Neural crest cell (in vitro differentiated cells): ENCODE measurements around the gene LAMC2. TPM values are rescaled to one million over a fixed set of nuclear protein-coding genes. Genes with fewer than 3 reads are reported as not detected.

Experiments used
- DNase-seq: peaks from one replicate; pipeline ENCODE4 v3.0.0; 2021; ENCODE audit warnings: low read depth, mixed read lengths, low spot score
- H3K27ac Mint-ChIP-seq: one replicate; pipeline ENCODE4 v1.8.0; 2021; ENCODE audit warnings: mild to moderate bottlenecking, mixed read lengths; ENCODE audit not compliant: unreplicated experiment
- H3K27me3 Mint-ChIP-seq: 2 replicates; pipeline ENCODE4 v1.8.0; 2021; ENCODE audit warnings: low read depth, mild to moderate bottlenecking, mixed read lengths
- H3K36me3 Mint-ChIP-seq: 2 replicates; pipeline ENCODE4 v1.8.0; 2021; ENCODE audit warnings: low read depth, mild to moderate bottlenecking, mixed read lengths
- H3K4me1 Mint-ChIP-seq: 2 replicates; pipeline ENCODE4 v1.8.0; 2021; ENCODE audit warnings: mixed read lengths
- H3K4me3 Mint-ChIP-seq: one replicate; pipeline ENCODE4 v1.8.0; 2021; ENCODE audit warnings: mild to moderate bottlenecking, mixed read lengths
- H3K9me3 Mint-ChIP-seq: 2 replicates; pipeline ENCODE4 v1.8.0; 2021; ENCODE audit warnings: mixed read lengths
- CTCF ChIP-seq: fragments of 200-600 bp; sonication (generic); conservative IDR thresholded peaks from 2 replicates; pipeline ENCODE4 v1.5.0; 2021; ENCODE audit warnings: antibody characterized with exemption, mild to moderate bottlenecking
- total RNA-seq: library from RNA; stranded (reverse); gene quantifications from 2 replicates; pipeline ENCODE4 v1.2.1, GENCODE V29; 2021

The LAMC2 gene
- total RNA-seq, 1 donor from 2014 or later, result not detected

GRCh38 chr1:183193963-183194525, 8.0 kb downstream of the LAMC2 start:
- H3K27me3 Mint-ChIP-seq, result peaks cover 13% of the 10 kb centered on the region
- H3K4me1 Mint-ChIP-seq, result no peaks in the 10 kb centered on the region
- H3K9me3 Mint-ChIP-seq, result no peaks in the 10 kb centered on the region
- no peak overlapping the region for H3K4me3 Mint-ChIP-seq
- no peaks in the 10 kb centered on the region for H3K36me3 Mint-ChIP-seq
- no peak for DNase-seq
- H3K27ac Mint-ChIP-seq, result no peak overlapping the region
- TF ChIP-seq CTCF, result no peak

GRCh38 chr1:183194527-183195141, 8.6 kb downstream of the LAMC2 start:
- Mint-ChIP-seq H3K27me3 (peaks cover 9% of the 10 kb centered on the region), H3K4me1 (no peaks in the 10 kb centered on the region), H3K27ac (no peak overlapping the region), H3K4me3 (no peak overlapping the region), H3K9me3 (no peaks in the 10 kb centered on the region), H3K36me3 (no peaks in the 10 kb centered on the region)
- no peak for TF ChIP-seq CTCF
- DNase-seq, result no peak

GRCh38 chr1:183195142-183195574, 9.1 kb downstream of the LAMC2 start:
- TF ChIP-seq CTCF, result no peak
- Mint-ChIP-seq H3K4me3 (no peak overlapping the region), H3K4me1 (no peaks in the 10 kb centered on the region), H3K27me3 (peaks cover 8% of the 10 kb centered on the region), H3K9me3 (no peaks in the 10 kb centered on the region), H3K36me3 (no peaks in the 10 kb centered on the region), H3K27ac (no peak overlapping the region)
- no peak for DNase-seq

GRCh38 chr1:183197762-183198161, 11.7 kb downstream of the LAMC2 start:
- DNase-seq, result no peak
- H3K4me3 Mint-ChIP-seq, result no peak overlapping the region
- H3K9me3 Mint-ChIP-seq, result no peaks in the 10 kb centered on the region
- H3K36me3 Mint-ChIP-seq, result no peaks in the 10 kb centered on the region
- no peak for TF ChIP-seq CTCF
- H3K27ac Mint-ChIP-seq, result no peak overlapping the region
- no peaks in the 10 kb centered on the region for H3K27me3 Mint-ChIP-seq
- H3K4me1 Mint-ChIP-seq, result peaks cover 12% of the 10 kb centered on the region

- Mint-ChIP-seq H3K36me3 (no peaks in the 10 kb centered on the region), H3K4me1 (peaks cover 12% of the 10 kb centered on the region), H3K27ac (no peak overlapping the region), H3K4me3 (no peak overlapping the region), H3K9me3 (no peaks in the 10 kb centered on the region), H3K27me3 (no peaks in the 10 kb centered on the region)
- DNase-seq, result no peak
- no peak for TF ChIP-seq CTCF
Measured at GRCh38 chr1:183198463-183198862, 12.4 kb downstream of the LAMC2 start.
